GM12878 (cell line): Measurements from ENCODE around the gene DNAJB14. TPM values are rescaled to one million over a fixed set of nuclear protein-coding genes. Genes with fewer than 3 reads are reported as not detected.

ENCODE experiments used
- ATF2 ChIP-seq: IDR thresholded peaks from 2 replicates; pipeline ENCODE4 v1.6.1; 2012; ENCODE audit warnings: low read length, inconsistent platforms
- BACH1 ChIP-seq: fragments of 450-650 bp; IDR thresholded peaks from 2 replicates; pipeline ENCODE4 v1.6.1; 2017; ENCODE audit warnings: mild to moderate bottlenecking, borderline replicate concordance
- CHD2 ChIP-seq: IDR thresholded peaks from 2 replicates; pipeline ENCODE4 v1.6.1; 2011; ENCODE audit warnings: low read depth, low read length, improper control_type of control experiment, borderline replicate concordance
- DPF2 ChIP-seq: fragments of 450-650 bp; IDR thresholded peaks from 2 replicates; pipeline ENCODE4 v1.6.1; 2017; ENCODE audit warnings: mild to moderate bottlenecking
- EED ChIP-seq: sonication (generic); IDR thresholded peaks from 2 replicates; pipeline ENCODE4 v1.6.1; 2016; ENCODE audit warnings: antibody characterized with exemption, low read depth
- EGR1 ChIP-seq, 2 experiments: IDR thresholded peaks; 1 replicate in 1 of 2; 2 replicates in 1 of 2; pipeline ENCODE4 v1.6.1; 2011 to 2012; ENCODE audit warnings: low read depth in 2 of 2, low read length in 2 of 2, borderline replicate concordance in 1 of 2, mild to moderate bottlenecking in 1 of 2, moderate library complexity in 1 of 2
- EP300 ChIP-seq, 2 experiments: fragments of 150-350 bp in 1 of 2; IDR thresholded peaks; 2 replicates each; pipeline ENCODE4 v1.6.1; 2011 to 2012; ENCODE audit warnings: low read depth in 2 of 2, low read length in 2 of 2, borderline replicate concordance in 1 of 2, improper control_type of control experiment in 1 of 2, inconsistent platforms in 1 of 2; ENCODE audit not compliant: control insufficient read depth in 1 of 2
- ETV6 ChIP-seq, 2 experiments: fragments of 450-650 bp in 1 of 2; IDR thresholded peaks in 1 of 2; conservative IDR thresholded peaks in 1 of 2; 2 replicates each; pipeline ENCODE4 v1.6.1; 2014; ENCODE audit warnings: antibody characterized with exemption in 1 of 2, borderline replicate concordance in 1 of 2, low read depth in 1 of 2, mild to moderate bottlenecking in 1 of 2, moderate library complexity in 1 of 2
- FOXM1 ChIP-seq: IDR thresholded peaks from 2 replicates; pipeline ENCODE4 v1.6.1; 2012; ENCODE audit warnings: low read depth, mild to moderate bottlenecking, inconsistent platforms, low read length, moderate library complexity
- HCFC1 ChIP-seq: fragments of 150-350 bp; IDR thresholded peaks from 2 replicates; pipeline ENCODE4 v1.6.1; 2014; ENCODE audit warnings: low read length
- IRF3 ChIP-seq: fragments of 450-650 bp; IDR thresholded peaks from 2 replicates; pipeline ENCODE4 v1.6.1; 2014; ENCODE audit warnings: mild to moderate bottlenecking
- MEF2A ChIP-seq: IDR thresholded peaks from 2 replicates; pipeline ENCODE4 v1.6.1; 2011; ENCODE audit warnings: low read depth, mild to moderate bottlenecking, low read length, moderate library complexity; ENCODE audit not compliant: insufficient read depth
- MXI1 ChIP-seq: fragments of 150-350 bp; IDR thresholded peaks from 2 replicates; pipeline ENCODE4 v1.6.1; 2011; ENCODE audit warnings: low read depth, mild to moderate bottlenecking, inconsistent platforms, low read length, improper control_type of control experiment
- NRF1 ChIP-seq: conservative IDR thresholded peaks from 2 replicates; pipeline ENCODE4 v1.6.1; 2011; ENCODE audit warnings: mild to moderate bottlenecking, low read depth, low read length, improper control_type of control experiment
- RAD51 ChIP-seq: fragments of 450-650 bp; IDR thresholded peaks from 2 replicates; pipeline ENCODE4 v1.6.1; 2016; ENCODE audit warnings: moderate library complexity, mild to moderate bottlenecking, inconsistent platforms
- USF2 ChIP-seq: IDR thresholded peaks from 2 replicates; pipeline ENCODE4 v1.6.1; 2011; ENCODE audit warnings: low read depth, low read length, improper control_type of control experiment, borderline replicate concordance
- ZBTB40 ChIP-seq: fragments of 450-650 bp; IDR thresholded peaks from 2 replicates; pipeline ENCODE4 v1.6.1; 2016; ENCODE audit warnings: mild to moderate bottlenecking, moderate library complexity, borderline replicate concordance
- polyA plus RNA-seq, 11 experiments: library from polyadenylated mRNA; depleted of rRNA in 4 of 11; unstranded in 6 of 11; stranded (reverse) in 5 of 11; fragments of >200 nt; fragmentation: Nextera tagmentation in 4 of 11; fragmentation: Illumina TruSeq in 1 of 11; extraction: Ambion mirVana in 4 of 11; extraction: Trizol in 1 of 11; gene quantifications; 1 replicate in 1 of 11; 2 replicates in 10 of 11; pipeline versions ENCODE4 v1.2.1 to v1.2.3, GENCODE V29; 2011 to 2016; ENCODE audit warnings: inconsistent platforms in 2 of 11, missing spikeins in 2 of 11, low read depth in 1 of 11
- total RNA-seq, 4 experiments: library from RNA; depleted of rRNA in 3 of 4; stranded (reverse); fragments of >200 nt in 3 of 4; fragmentation: Illumina TruSeq in 1 of 4; extraction: Trizol in 1 of 4; gene quantifications; 2 replicates each; pipeline versions ENCODE4 v1.2.1 to v1.2.3, GENCODE V29; 2013 to 2021
- TF ChIP-seq, protein P1 (sequence below): IDR thresholded peaks from 2 replicates; pipeline ENCODE4 v1.6.1; 2011; ENCODE audit warnings: borderline replicate concordance, low read depth, mild to moderate bottlenecking, moderate library complexity, mixed read lengths, low read length; ENCODE audit not compliant: insufficient read depth; ENCODE audit errors: extremely low read length

DNAJB14 gene
- total and polyA plus RNA-seq, 10 of the 15 experiments (the other 5 are each of a cell fraction or from before 2014, with no cell fraction given): 9.5 to 49.2 (median 27.8) TPM

GRCh38 chr4:99949034-99949998 is 2.9 kb upstream of the DNAJB14 start (continued):
- TF ChIP-seq MEF2A (no peak), IRF3 (no peak), BACH1 (peak; percentile 96), HCFC1 (no peak), DPF2 (0 out of 2 replicates have a peak, but pooled peaks have one; percentile 23), EED (peak; percentile 40; the same call in 1 of the 2 replicates), ZBTB40 (no peak), CHD2 (peak; percentile 85), FOXM1 (no peak), ETV6 (conservative IDR thresholded peaks at IDR 0.05 in 1 of 2, IDR thresholded peaks at IDR 0.05 in 1 of 2; ENCODE audit: borderline replicate concordance in 1 of 2, low read depth in 1 of 2) (no peak), RAD51 (no peak), NRF1 (no peak), USF2 (no peak), MXI1 (no peak), ATF2 (peak; percentile 36; the same call in 1 of the 2 replicates), EP300 (IDR thresholded peaks at IDR 0.05; ENCODE audit: borderline replicate concordance in 1 of 2, control insufficient read depth in 1 of 2, low read depth in 2 of 2, low read length in 2 of 2) (no peak), EGR1 (IDR thresholded peaks at IDR 0.05; ENCODE audit: borderline replicate concordance in 1 of 2, low read depth in 2 of 2, low read length in 2 of 2) (peak in 1 of 2 experiments; percentile 21; a peak in 1 of 3 replicates)
- TF ChIP-seq, protein P1, sequence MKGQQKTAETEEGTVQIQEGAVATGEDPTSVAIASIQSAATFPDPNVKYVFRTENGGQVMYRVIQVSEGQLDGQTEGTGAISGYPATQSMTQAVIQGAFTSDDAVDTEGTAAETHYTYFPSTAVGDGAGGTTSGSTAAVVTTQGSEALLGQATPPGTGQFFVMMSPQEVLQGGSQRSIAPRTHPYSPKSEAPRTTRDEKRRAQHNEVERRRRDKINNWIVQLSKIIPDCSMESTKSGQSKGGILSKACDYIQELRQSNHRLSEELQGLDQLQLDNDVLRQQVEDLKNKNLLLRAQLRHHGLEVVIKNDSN: no peak
